OCI-LY1 (cell line): ENCODE results near the gene C3orf18.

Experiments
- H2AFZ ChIP-seq: fragments of 200-600 bp; sonication (generic), shearing (Covaris generic); 2 replicates; pipeline ENCODE4 v1.6.0; 2014; ENCODE audit warnings: antibody characterized with exemption, mild to moderate bottlenecking, low read length
- H3F3A ChIP-seq: fragments of 200-600 bp; sonication (generic), shearing (Covaris generic); 2 replicates; pipeline ENCODE4 v1.6.0; 2014; ENCODE audit warnings: mild to moderate bottlenecking, antibody characterized with exemption, low read length, moderate library complexity; ENCODE audit not compliant: insufficient read depth
- H3K27ac ChIP-seq: fragments of 200-600 bp; sonication (generic); 2 replicates; pipeline ENCODE4 v1.5.1; 2014; ENCODE audit warnings: low read length, mixed run types, mild to moderate bottlenecking, low read depth; ENCODE audit not compliant: poor library complexity, severe bottlenecking
- H3K27me3 ChIP-seq: fragments of 200-600 bp; sonication (generic); 2 replicates; pipeline ENCODE4 v1.6.0; 2014; ENCODE audit warnings: antibody characterized with exemption, mild to moderate bottlenecking, low read length, moderate library complexity; ENCODE audit not compliant: insufficient read depth
- H3K36me3 ChIP-seq: fragments of 200-600 bp; sonication (generic); 2 replicates; pipeline ENCODE4 v1.6.1; 2014; ENCODE audit warnings: mild to moderate bottlenecking, antibody characterized with exemption, low read length, moderate library complexity, mixed read lengths; ENCODE audit not compliant: insufficient read depth
- H3K4me1 ChIP-seq: fragments of 200-600 bp; sonication (generic); 2 replicates; pipeline ENCODE4 v1.5.1; 2014; ENCODE audit warnings: mild to moderate bottlenecking, low read length, moderate library complexity; ENCODE audit not compliant: insufficient read depth, severe bottlenecking
- H3K4me2 ChIP-seq: fragments of 200-600 bp; sonication (generic), shearing (Covaris generic); 2 replicates; pipeline ENCODE4 v1.6.1; 2014; ENCODE audit warnings: low read length
- H3K4me3 ChIP-seq: fragments of 200-600 bp; sonication (generic); 2 replicates; pipeline ENCODE4 v1.5.1; 2014; ENCODE audit warnings: low read length, low read depth, mild to moderate bottlenecking, mixed read lengths; ENCODE audit not compliant: poor library complexity, severe bottlenecking
- H3K79me2 ChIP-seq: fragments of 200-600 bp; shearing (Covaris generic); 2 replicates; pipeline ENCODE4 v1.6.1; 2016; ENCODE audit warnings: mixed run types, low read length, mixed read lengths; ENCODE audit not compliant: insufficient read depth
- H3K9ac ChIP-seq: fragments of 200-600 bp; sonication (generic), shearing (Covaris generic); 2 replicates; pipeline ENCODE4 v1.6.1; 2014; ENCODE audit warnings: mild to moderate bottlenecking, low read length, mixed read lengths
- H3K9me2 ChIP-seq: fragments of 200-600 bp; sonication (generic), shearing (Covaris generic); 2 replicates; pipeline ENCODE4 v1.6.1; 2014; ENCODE audit warnings: low read depth, mild to moderate bottlenecking, low read length, mixed read lengths
- H3K9me3 ChIP-seq: fragments of 200-600 bp; shearing (Covaris generic); 2 replicates; pipeline ENCODE4 v1.6.1; 2014; ENCODE audit warnings: low read length, mixed read lengths
- H4K20me1 ChIP-seq: fragments of 200-600 bp; sonication (generic), shearing (Covaris generic); 2 replicates; pipeline ENCODE4 v1.6.0; 2016; ENCODE audit warnings: mild to moderate bottlenecking, low read length; ENCODE audit not compliant: insufficient read depth
- CTCF ChIP-seq: fragments of 200-600 bp; sonication (generic), shearing (Covaris generic); IDR thresholded peaks from 2 replicates; pipeline ENCODE4 v1.5.1; 2017; ENCODE audit warnings: mild to moderate bottlenecking, antibody characterized with exemption, low read length, moderate library complexity, mixed read lengths
- EZH2 ChIP-seq: fragments of 200-600 bp; sonication (generic), shearing (Covaris generic); IDR thresholded peaks from 2 replicates; pipeline ENCODE4 v1.8.0; 2017; ENCODE audit warnings: borderline replicate concordance, mixed run types, mild to moderate bottlenecking, antibody characterized with exemption, low read length, moderate library complexity, mixed read lengths

The C3orf18 gene

GRCh38 chr3:50549226-50549625 lies 18.3 kb downstream of the C3orf18 start:
- H3K9ac ChIP-seq, result no peak overlapping the region
- no peaks in the 10 kb centered on the region for H3F3A ChIP-seq
- H3K9me2 ChIP-seq, result no peaks in the 10 kb centered on the region
- H3K9me3 ChIP-seq, result no peaks in the 10 kb centered on the region
- H3K4me3 ChIP-seq, result no peak overlapping the region
- no peak overlapping the region for H2AFZ ChIP-seq
- TF ChIP-seq CTCF (no peak), EZH2 (no peak)
- no peaks in the 10 kb centered on the region for H3K4me1 ChIP-seq
- H3K79me2 ChIP-seq, result no peaks in the 10 kb centered on the region
- no peak overlapping the region for H3K27ac ChIP-seq
- H3K36me3 ChIP-seq, result no peaks in the 10 kb centered on the region
- H4K20me1 ChIP-seq, result no peaks in the 10 kb centered on the region
- H3K27me3 ChIP-seq, result peaks cover 4% of the 10 kb centered on the region; the same call in 1 of the 2 replicates
- H3K4me2 ChIP-seq, result no peak overlapping the region

- no peak overlapping the region for H3K27ac ChIP-seq
- H3K9me3 ChIP-seq, result no peaks in the 10 kb centered on the region
- H3K4me1 ChIP-seq, result no peaks in the 10 kb centered on the region
- no peaks in the 10 kb centered on the region; the same call in 1 of the 2 replicates for H3K27me3 ChIP-seq
- H3K4me2 ChIP-seq, result no peak overlapping the region
- no peaks in the 10 kb centered on the region for H3K79me2 ChIP-seq
- no peak for TF ChIP-seq CTCF
- TF ChIP-seq EZH2, result no peak
- H2AFZ ChIP-seq, result no peak overlapping the region
- H3K9ac ChIP-seq, result no peak overlapping the region
- no peak overlapping the region for H3K4me3 ChIP-seq
- no peaks in the 10 kb centered on the region for H3K9me2 ChIP-seq
- no peaks in the 10 kb centered on the region for H4K20me1 ChIP-seq
- H3K36me3 ChIP-seq, result no peaks in the 10 kb centered on the region
- no peaks in the 10 kb centered on the region for H3F3A ChIP-seq
Observed at GRCh38 chr3:50545781-50546180, 21.8 kb downstream of the C3orf18 start.

GRCh38 chr3:50542177-50543034 lies 25.1 kb downstream of the C3orf18 start:
- H3K4me3 ChIP-seq, result no peak overlapping the region
- no peak overlapping the region for H3K9ac ChIP-seq
- no peaks in the 10 kb centered on the region for H3K4me1 ChIP-seq
- H3K4me2 ChIP-seq, result no peak overlapping the region
- H3K9me2 ChIP-seq, result no peaks in the 10 kb centered on the region
- no peaks in the 10 kb centered on the region for H3F3A ChIP-seq
- H3K27me3 ChIP-seq, result no peaks in the 10 kb centered on the region; the same call in 1 of the 2 replicates
- no peak overlapping the region for H2AFZ ChIP-seq
- H3K27ac ChIP-seq, result no peak overlapping the region
- no peaks in the 10 kb centered on the region for H3K79me2 ChIP-seq
- no peaks in the 10 kb centered on the region for H3K36me3 ChIP-seq
- no peaks in the 10 kb centered on the region for H3K9me3 ChIP-seq
- no peaks in the 10 kb centered on the region for H4K20me1 ChIP-seq
- TF ChIP-seq EZH2 (no peak), CTCF (peak; percentile 94)
